HL-60/S4 treated with phorbol 12-myristate 13-acetate at 8.2 ng/mL for 4 days and 3 days (cell line): ENCODE measurements around the gene RHOBTB3.

Experiments used
- in situ Hi-C: fragments of 300-500 bp; cut with MboI; formaldehyde crosslinking; loops from 2 replicates; pipeline ENCODE4 v1.15.0; 2022; ENCODE audit warnings: low sequenced_read_pairs

The RHOBTB3 gene

DNA sequence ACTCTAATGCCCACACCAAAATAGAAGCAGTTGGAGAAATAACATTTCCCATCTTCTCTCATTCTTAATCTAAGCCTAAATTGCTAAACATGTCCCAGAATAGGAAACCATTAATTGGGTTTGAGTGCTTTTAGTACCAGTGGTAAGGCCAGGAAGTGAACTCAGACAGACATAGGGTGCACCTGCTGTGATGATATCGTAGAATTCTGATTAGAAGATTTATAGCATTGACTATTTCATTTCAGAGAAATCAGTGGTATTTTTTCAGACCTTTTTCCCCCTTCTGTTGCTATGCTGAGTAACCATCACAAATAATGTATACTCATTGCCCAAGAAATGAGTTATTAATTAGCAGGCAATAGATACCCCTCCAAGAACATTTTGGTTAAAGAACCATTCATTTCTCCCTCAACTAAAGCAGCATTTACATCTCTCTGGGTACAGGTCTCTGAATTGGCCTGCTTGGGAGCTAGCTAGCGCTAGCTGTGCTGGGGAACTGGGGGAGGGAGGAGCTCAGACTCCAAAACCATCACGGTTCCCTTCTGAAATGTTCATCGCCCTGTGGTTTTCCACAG is 84.1 kb downstream of the RHOBTB3 start:
- in situ Hi-C loops: no loop called here

DNA sequence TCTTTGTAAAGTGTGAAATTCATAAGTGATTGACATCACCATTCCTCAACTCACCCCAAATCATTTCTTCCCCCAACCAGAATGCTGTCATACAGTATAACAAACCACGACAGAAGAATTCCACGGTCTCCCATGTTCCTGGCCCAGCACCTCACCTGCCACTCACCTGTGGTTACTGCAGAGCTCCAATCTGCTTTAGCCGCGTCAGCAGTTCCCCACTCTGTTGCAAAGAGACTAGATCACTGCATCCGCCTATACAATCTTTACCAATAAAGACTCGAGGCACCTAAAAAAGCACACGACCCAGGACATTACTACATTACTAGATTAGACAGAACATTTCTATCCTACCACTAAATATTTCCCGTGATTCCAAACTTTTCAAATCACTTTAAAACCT is 85.2 kb downstream of the RHOBTB3 start:
- in situ Hi-C loops: no loop called here

DNA sequence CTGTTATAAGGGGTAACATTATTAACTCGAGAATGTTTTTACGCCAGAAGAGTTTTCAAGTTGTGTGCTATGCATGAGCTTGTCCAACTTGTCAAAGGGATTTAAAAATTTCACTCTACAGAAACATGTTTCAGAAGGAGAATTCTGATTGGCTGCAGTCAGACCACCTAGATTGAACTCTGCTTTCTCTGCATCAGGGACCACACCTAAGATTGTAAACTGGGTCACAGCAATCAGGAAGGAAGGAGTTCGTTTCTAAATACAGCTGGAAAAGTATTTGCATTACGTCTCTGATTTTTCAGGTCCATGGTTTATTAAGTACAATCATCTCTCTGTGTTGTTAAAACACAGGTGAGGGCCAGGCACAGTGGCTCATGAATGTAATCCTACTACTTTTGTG is 85.6 kb downstream of the RHOBTB3 start:
- in situ Hi-C loops: no loop called here

DNA sequence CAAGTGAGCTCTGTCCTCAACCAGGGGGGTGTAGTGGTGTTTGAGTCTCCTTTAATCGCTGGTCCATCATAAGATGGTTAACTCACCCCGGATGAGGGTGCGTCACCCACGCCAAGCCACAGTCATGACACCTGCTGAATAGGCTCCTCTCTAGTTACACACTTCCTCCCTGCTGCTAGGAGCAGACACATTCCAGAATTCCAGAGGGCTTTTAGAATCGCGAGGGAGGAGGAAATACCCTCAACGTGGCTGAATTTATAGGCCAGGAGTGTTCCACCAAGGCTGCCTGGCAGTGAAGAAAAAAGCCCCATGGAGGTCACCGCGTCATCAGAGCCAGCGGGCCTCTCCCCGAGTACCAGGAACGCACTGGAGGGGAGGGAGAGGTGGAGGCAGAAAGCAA is 86.3 kb downstream of the RHOBTB3 start:
- in situ Hi-C loops: no loop called here

DNA sequence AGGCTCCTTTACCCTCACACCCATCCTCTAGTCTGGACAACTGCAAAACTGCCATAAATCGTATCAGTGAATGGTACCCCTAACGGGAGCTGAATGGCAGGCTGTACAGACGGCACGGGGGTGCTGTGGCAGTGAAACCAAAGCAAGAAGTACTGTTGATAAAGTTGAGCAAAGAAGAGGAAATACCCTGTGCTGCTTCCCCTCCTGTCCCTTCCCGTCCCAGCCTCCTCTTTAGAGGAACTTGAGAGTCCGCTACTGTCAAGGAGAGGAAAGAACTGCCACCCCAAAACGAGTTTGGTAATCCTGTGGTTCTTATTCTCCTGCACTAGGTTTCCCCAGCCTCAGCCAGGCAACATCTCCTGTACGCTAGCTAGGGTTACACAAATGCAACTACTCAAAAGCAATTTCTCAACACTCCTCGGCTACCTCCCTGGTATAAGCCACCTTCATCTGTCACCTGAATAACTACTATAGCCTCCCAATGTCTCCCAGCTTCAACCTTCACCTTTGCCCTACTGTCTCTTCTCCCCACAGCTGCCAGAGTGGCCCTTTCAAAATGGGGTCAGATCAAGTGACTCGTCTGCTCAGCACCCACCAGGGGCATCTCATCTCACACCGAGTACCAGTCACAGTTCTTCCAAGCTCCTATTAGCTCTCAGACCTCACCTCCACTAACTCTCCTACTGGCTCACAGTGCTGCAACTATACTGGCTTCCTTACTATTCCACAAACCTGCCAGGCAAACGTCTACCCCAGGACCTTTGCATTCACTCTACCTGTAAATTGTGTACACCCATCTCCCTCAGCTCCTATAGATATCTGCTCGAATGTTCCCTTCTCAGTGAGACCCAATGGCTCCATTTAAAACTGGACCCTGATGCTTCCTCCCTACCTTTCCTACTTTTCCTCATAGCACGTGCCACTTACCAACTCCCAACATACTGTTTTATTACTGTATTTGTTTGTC is 87.3 kb downstream of the RHOBTB3 start:
- in situ Hi-C loops: no loop called here

DNA sequence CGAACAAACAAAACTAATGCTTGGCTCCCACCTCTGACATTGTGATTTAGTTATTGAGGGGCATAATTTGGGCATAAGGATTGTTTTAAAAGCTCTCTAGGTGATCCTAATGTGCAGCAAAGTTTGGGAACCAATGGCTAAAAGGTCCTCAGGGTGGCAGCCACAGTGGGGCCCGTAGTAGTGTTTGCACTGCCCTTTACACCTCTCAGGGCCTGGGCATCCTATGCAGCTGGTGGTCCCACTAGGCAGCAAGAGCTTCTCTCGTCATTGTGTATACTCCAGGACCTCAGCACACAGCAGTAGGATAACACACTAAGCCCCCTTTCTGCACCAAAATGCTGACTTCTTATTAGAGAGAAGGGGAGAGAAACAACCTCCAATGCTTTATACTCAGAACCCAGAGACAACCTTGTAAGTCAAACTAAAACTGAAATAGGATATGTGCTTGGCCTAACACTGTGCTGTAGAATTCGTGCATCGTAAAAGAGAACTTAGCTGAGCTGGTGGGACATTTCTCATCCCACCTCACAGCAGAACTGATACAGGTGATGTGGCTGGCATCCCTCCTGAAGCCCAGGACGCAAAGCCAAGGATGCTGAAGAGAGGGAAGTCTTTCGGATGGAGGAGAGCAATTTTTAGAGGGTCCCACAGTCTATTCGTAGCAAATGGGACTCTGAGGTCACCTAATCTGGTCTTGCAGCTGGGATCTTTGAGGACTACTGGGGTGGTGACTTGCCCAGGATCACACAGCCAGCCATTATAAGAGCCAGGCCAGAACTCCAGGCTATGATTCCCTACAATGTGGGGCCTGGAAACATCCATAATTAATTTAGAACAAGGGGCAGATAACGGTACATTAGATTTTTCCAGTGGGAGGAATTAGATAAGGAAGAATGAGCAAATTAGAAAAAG is 90.2 kb downstream of the RHOBTB3 start:
- in situ Hi-C loops: no loop called here

DNA sequence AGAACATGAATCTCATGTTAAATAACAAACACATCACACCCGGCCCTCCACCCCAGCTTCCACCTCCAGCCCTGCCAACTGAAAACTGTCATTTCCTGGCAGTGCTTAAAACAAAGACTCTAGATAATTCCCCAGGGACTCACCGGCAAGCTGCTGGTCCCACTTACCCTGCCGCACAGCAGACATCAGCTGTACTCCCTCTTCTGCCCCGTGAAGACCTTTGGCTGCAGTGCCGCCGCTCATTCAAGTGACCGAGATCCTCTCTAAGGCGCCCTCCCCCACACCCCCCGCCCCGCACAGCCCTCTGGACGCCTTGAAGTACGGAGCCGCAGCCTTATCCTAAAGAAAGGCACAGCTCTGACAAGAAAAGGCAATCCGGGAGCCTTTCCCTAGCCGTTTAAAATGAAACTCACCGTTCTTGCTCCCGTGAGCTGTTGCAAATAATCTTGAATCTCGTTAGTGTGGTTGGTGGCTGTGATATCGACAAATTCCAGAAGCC is 91.0 kb downstream of the RHOBTB3 start:
- in situ Hi-C loops: no loop called here

DNA sequence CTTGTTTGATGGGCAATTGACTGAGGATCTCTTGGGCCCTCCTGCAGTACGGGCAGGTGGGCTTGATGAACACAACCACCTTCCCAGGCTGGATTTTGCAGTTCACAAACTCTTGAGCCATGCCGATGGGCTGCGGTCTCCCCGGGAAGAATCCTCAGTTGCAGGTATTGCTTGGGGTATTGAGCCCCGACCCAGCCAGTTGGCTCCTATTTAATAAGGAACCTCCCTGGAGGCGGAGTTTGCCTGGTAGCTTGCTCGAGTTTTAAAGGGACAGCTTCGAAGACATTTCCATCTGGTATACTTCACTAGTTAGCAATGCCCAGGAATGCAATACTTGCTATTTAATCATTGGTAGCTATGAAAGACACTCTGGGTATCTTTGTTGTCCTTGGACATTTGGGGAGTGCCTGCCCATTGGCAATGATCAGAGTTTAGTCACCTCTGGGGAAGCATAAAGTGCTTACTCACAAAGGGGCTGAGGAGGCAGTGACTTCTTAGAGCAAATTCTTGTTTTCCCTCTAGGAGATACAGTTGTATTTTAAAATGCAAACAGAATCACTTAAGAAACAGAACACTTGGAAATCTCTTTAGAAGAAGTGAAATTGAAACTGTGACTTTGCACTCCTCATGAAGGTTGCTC is 91.5 kb downstream of the RHOBTB3 start, which contains the start of gene GLRX:
GLRX (minus strand) TSS at position 185 of the 640 bp plus-strand sequence; CDS start at position 121, 64 bp downstream.
- in situ Hi-C loops: no loop called here

DNA sequence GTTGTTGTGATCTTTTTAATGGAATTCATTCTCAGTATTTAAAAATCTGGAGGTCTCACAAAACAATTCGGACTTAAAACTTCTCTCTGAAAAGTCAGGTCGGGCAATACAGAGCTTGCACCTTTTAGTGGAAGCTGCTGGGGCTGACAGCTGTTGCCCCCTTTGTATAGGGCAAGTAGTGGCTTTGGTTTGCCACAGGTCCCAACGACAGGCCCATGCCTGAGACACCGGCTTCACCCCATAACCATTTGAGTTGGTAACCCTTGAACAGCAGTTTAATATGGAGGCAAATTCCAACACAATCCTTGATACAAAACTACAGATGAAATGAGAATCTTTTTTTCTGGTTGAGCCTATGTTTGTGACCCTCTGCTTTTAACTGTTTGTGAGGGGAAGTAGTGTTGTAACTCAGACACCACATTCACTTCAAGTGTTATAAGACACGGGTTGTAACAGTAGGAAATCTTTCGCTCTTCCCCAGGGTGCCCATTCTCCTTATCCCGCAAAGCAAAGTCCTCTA is 92.1 kb downstream of the RHOBTB3 start:
- in situ Hi-C loops: no loop called here

DNA sequence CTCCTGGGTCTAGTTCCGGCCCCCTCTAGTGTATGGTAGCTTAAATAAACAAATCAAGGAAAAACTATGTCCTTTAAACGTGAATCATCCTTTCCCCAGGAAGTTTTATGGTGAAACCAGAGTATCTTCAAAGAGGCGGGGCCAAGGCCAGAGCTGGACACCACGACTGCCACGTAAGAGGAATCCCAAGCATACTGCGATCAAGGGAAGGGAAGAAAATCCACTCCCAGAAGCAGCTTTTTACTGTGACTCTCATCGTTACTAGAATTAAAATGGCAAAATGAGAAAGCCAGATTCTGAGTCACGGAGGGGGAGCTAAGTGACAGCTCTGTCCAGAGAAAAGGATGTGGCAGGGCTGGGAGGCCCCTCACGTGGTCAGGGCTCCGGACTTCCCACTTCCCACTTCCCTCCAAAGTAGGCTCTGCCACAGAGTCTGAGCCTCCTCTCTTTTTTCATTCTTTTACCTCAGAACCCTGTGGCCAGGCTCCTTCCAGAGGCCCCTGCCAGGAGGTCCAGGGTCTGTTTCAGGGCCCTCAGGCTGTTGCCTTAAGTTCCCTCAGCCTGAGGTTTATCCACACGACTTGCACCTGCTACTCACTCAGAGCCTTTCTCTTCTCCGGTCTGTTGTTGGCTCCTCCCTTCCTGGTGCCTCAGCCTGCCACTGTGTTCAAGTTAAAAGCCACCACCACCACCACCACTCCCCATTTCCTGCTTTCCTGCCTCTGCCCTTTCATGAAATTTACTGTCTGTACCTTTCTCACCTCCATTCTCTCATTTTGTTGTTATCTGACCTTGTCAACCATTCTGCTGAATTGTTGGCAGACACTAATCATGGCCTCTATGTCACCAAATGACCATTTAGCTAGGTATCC is 92.8 kb downstream of the RHOBTB3 start:
- in situ Hi-C loops: no loop called here

DNA sequence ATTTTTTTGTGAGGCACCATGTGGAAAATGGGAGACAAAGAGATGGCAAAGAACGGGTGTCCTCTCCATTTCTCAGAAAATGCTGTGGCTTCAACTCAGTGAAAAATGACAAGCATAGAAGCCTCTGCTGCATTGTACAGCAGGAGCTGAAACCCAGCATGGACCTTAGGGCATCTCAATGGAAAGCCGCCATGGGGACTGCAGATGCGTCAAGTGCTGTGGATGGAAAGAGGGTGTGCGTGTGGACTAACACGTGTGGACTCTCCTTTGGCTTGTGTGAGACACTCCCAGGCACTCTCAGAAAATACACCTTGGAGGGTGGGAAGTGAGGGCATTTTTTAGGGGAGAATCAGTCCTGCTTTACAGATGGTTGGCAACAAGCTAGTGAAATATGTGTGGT is 93.6 kb downstream of the RHOBTB3 start:
- in situ Hi-C loops: loop anchor here (25.0 kb wide), 1 partner anchor 162 kb away; no protein-coding TSS in a partner anchor

DNA sequence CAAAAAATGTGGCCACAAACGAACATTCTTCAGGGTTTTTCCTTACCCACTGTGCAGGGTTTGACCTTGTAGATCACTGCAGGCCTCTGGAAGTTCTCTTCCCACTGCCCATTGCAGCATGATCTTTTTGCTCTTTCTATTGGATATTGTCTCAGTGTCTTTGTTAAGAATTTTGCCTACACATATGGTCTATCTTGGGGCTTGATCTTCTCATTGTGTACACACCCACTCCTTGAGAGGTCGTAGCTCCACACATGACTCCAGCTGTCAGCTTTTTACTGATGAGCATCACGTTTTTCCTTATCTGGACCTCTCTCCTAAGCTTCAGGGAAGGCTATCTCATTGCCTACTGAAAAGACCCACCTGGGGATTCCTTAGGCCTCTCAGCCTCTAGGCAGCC is 94.4 kb downstream of the RHOBTB3 start:
- in situ Hi-C loops: loop anchor here (25.0 kb wide), 1 partner anchor 163 kb away; no protein-coding TSS in a partner anchor

DNA sequence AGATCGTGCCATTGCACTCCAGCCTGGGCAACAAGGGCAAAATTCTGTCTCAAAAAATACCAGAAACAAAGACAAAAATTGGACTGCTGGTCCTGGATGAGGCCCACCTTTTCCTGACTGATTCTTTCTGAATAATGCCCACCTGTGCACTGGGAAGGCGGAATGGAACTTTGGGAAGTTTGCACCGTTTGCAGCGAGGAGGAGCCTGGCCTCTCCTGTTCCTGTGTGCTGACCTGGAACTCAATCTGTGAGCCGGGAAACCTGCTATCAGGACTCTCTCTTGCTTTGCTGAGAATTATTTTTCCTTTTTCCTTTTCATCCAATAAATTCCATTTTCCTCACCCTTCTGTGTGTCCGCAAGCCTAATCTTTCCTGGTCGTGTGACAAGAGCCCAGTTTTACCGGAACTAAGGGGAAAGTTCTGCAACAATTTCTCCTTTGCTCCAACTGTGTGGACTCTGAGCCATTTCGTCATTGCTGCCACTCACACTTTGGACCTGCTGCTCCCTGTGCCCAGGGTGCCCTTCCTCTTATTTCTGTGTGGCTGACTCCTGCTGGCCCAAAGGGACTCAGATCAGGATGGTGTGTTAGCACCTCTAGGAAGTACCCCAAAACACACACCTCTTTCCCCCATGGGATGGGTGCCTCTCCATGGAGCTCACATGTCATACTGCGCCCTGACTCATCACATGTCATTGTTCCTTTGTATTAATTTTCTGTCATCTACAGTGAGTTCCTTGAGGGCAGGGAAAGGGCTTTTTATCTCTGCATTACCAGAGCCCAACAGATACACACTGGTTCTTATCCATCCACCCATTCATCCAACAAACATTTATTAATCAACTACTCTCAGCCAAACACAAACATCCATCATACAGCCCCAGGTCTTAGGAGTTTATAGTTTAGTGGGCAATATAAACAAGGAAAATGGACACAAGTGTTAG is 96.1 kb downstream of the RHOBTB3 start:
- in situ Hi-C loops: loop anchor here (25.0 kb wide), 1 partner anchor 165 kb away; no protein-coding TSS in a partner anchor

DNA sequence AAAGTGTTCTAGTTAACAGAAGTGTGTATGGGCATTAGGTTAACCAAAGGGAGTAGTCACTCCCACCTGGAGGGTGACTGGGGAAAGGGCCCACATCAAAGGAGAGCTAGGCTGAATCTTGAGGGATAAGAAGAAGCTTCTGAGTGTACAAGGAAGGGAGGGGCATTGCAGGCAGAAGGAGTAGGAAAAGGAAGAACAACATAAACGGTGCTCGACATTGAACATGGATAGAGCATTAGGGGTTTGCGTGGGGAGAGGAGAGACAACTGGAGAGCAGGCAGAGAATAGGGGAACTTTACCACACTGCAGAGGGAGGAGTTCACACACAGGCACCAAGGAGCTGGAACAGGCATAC is 96.7 kb downstream of the RHOBTB3 start:
- in situ Hi-C loops: loop anchor here (25.0 kb wide), 1 partner anchor 166 kb away; no protein-coding TSS in a partner anchor

DNA sequence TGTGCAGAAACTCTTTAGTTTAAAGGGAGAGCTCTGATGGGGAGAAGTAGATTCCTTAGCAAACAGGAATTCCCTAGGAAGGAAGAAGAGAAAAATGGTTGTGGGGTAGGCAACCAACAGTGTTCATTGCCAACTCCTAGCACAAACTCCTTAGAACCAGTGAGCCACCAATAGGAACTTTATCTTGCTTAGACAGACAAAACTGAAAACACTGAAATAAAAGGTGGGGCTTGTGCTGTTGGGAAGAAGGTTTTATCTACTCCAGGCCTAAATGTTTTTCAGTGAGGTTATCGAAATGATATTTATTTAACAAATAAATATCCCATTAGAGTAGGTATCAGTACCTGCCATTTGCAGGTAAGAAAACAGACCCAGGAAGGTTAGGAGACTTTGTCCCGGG is 99.1 kb downstream of the RHOBTB3 start:
- in situ Hi-C loops: loop anchor here (25.0 kb wide), 1 partner anchor 168 kb away; no protein-coding TSS in a partner anchor

DNA sequence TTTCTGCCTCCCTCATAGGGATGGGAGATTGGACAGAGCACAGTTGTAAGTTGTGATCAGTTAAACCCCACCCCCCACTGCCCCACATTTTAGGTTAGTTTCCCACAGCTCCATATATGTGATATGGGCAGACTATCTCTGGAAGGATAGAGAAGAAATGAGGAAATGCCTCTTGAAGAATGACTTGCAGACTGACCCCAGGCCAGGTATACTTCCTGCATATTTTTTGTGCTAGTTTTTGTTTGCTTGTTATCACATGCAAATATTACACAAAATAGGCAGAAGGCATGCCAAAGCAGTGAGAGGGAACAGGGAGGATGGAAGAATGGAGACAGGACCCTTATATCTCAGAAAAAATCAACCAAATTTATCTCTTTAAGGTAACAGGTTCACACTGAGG is 101.5 kb downstream of the RHOBTB3 start:
- in situ Hi-C loops: loop anchor here (25.0 kb wide), 1 partner anchor 170 kb away; no protein-coding TSS in a partner anchor

DNA sequence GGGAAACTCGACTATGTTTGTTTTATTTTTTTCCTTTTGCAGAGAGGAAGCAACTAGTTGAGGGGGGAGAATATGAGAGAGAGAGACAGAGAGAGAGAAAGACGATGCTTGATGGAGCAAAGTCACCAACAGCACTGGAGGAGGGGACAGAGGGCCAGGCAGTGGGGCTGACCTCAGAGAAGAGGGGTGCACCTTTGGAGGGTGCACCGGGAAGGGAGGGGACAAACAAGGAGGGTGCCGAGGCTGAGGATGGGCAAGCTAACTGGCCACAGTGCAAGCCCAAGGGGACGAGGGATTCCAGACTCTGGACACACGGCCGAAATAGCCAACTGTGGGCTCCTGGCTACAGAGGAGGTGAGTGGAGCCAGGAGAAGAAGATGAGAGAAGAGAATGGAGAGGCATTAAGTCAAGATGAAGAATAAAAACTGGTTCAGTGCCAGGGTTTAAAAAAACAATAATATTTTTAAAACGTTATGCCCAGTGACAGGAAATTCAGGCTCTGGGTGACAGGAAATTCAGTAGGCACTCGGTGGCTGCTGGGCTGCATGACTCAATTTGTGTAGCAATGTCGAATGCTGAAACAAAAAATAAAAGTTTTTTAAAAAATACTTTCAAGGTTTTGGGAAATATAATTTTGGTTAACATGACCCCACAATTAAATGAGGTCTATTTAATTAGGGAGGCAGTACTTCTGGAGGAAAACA is 104.7 kb downstream of the RHOBTB3 start:
- in situ Hi-C loops: loop anchor here (25.0 kb wide), 1 partner anchor 174 kb away; no protein-coding TSS in a partner anchor
